Activated CD4-positive, CD25-positive, alpha-beta regulatory T cell treated with anti-CD3 and anti-CD28 coated beads, Interleukin-2, amount 50 U/mL, for 16 hours (primary cell): ENCODE data around the gene OR52E2.

Experiments
- DNase-seq: peaks from one replicate; pipeline ENCODE4 v3.0.0-alpha.2; 2020; ENCODE audit warnings: low read depth, low spot score

OR52E2 gene

DNA sequence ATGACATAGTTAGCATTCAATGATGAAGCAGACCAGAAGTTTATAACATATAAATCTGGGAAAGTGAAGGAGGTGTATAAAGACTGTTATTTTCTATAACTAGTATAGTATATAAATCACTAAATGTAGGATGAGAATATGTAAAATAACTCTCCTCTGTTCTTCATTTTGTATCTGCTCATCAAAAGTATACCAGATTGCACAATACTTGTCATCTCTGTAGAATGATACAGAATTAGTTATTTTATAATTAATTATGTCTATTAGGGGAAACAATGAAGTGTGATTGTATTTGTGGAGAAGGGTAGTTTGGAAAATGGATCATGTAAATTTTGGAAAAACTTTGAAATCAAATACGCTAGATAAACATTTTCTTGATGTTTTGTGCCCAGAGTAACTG, 46.4 kb downstream of the OR52E2 start:
- DNase-seq = no peak

DNA sequence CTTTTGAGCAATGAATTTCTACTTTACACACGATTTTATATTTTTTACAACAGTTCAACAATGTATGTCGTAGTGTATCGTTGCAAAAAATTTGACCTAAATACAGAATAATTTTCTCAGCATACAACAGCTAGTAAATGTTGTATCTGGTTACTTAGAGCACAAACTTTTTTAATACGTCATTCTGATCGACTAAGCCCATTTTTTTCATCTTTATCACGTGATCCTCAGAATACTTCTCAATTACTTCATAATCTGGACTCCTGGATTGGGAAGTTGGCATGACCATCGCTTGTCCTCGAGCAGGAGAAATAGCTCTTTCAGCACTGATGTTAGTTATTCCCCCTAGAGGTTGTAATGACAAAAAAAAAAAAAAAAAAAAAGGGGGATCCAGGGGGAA, 48.2 kb downstream of the OR52E2 start:
- DNase-seq = no peak
